ENCODE measurements around the gene SCARB1. TPM values are rescaled to one million over a fixed set of nuclear protein-coding genes. Genes with fewer than 3 reads are reported as not detected.

Gene SCARB1
- total and polyA plus RNA-seq, 9 of the 15 experiments (the other 6 are each of a cell fraction or from before 2014, with no cell fraction given) = 0.56 to 157 (median 52.8) TPM

GRCh38 chr12:124771462-124772288 lies 92.0 kb downstream of the SCARB1 start (continued):
- TF ChIP-seq CTCFL (IDR thresholded peaks at IDR 0.05; ENCODE audit: borderline replicate concordance, insufficient read depth, low read depth, low read length, poor library complexity, severe bottlenecking) = peak; percentile 36
- 0 out of 2 replicates have a peak, but pooled peaks have one; percentile 27 for TF ChIP-seq ZKSCAN1 (IDR thresholded peaks at IDR 0.05; ENCODE audit: low read depth, low read length)
- no peak for TF ChIP-seq ZNF507 (tag; conservative IDR thresholded peaks at IDR 0.05)
- no peak for TF ChIP-seq KLF13 (tag; IDR thresholded peaks at IDR 0.05; ENCODE audit: borderline replicate concordance, low read depth)
- TF ChIP-seq TAL1 (IDR thresholded peaks at IDR 0.05) = no peak
- TF ChIP-seq MYBL2 (IDR thresholded peaks at IDR 0.05; ENCODE audit: low read depth) = no peak
- TF ChIP-seq MYBL2 (CRISPR knock-in tag; IDR thresholded peaks at IDR 0.05; ENCODE audit: borderline replicate concordance) = no peak
- no peak for TF ChIP-seq BRCA1 (IDR thresholded peaks at IDR 0.05)
- no peak for TF ChIP-seq BRCA1 (CRISPR knock-in tag; IDR thresholded peaks at IDR 0.05)
- no peak for TF ChIP-seq CHAMP1 (IDR thresholded peaks at IDR 0.05)
- TF ChIP-seq CTCF (IDR thresholded peaks at IDR 0.05 in 2 of 3, conservative IDR thresholded peaks at IDR 0.05 in 1 of 3; ENCODE audit: insufficient read depth in 2 of 3, low read depth in 1 of 3, low read length in 3 of 3) = peak; percentile 88 to 97 (median 93)
- TF ChIP-seq ZNF384 (IDR thresholded peaks at IDR 0.05; ENCODE audit: low read depth, low read length) = peak; percentile 33; the same call in 1 of the 2 replicates
- no peak for TF ChIP-seq FOXK1 (CRISPR knock-in tag; IDR thresholded peaks at IDR 0.05; ENCODE audit: borderline replicate concordance)
- TF ChIP-seq ZNF57 (CRISPR knock-in tag; IDR thresholded peaks at IDR 0.05) = no peak
- TF ChIP-seq, protein P1, sequence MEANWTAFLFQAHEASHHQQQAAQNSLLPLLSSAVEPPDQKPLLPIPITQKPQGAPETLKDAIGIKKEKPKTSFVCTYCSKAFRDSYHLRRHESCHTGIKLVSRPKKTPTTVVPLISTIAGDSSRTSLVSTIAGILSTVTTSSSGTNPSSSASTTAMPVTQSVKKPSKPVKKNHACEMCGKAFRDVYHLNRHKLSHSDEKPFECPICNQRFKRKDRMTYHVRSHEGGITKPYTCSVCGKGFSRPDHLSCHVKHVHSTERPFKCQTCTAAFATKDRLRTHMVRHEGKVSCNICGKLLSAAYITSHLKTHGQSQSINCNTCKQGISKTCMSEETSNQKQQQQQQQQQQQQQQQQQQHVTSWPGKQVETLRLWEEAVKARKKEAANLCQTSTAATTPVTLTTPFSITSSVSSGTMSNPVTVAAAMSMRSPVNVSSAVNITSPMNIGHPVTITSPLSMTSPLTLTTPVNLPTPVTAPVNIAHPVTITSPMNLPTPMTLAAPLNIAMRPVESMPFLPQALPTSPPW (CRISPR knock-in tag; IDR thresholded peaks at IDR 0.05) = peak; percentile 75
- no peak for TF ChIP-seq ATF2 (CRISPR knock-in tag; IDR thresholded peaks at IDR 0.05)
- no peak for TF ChIP-seq GATAD2A (IDR thresholded peaks at IDR 0.05)
- TF ChIP-seq ZBTB7A (IDR thresholded peaks at IDR 0.05; ENCODE audit: borderline replicate concordance, control insufficient read depth, low read depth, low read length) = peak; percentile 48; the same call in 1 of the 2 replicates
